OCI-LY1 (cell line): ENCODE results near the gene SLC22A23.

Experiments used
- CTCF ChIP-seq: fragments of 200-600 bp; sonication (generic), shearing (Covaris generic); IDR thresholded peaks from 2 replicates; pipeline ENCODE4 v1.5.1; 2017; ENCODE audit warnings: mild to moderate bottlenecking, antibody characterized with exemption, low read length, moderate library complexity, mixed read lengths
- EZH2 ChIP-seq: fragments of 200-600 bp; sonication (generic), shearing (Covaris generic); IDR thresholded peaks from 2 replicates; pipeline ENCODE4 v1.8.0; 2017; ENCODE audit warnings: borderline replicate concordance, mixed run types, mild to moderate bottlenecking, antibody characterized with exemption, low read length, moderate library complexity, mixed read lengths

- TF ChIP-seq EZH2, result no peak
- no peak for TF ChIP-seq CTCF
These were observed 164.2 kb downstream of the SLC22A23 start for GRCh38 chr6:3292431-3293197.
